Psoas muscle (tissue), 8 donors: Measurements from ENCODE around the gene ESPN. TPM values are rescaled to one million over a fixed set of nuclear protein-coding genes. Genes with fewer than 3 reads are reported as not detected.

Experiments used
- ATAC-seq, 4 donors: fragments of 200-7000 bp; cut with Tn5 transposase; one replicate each; pipeline ENCODE4 v1.9.1; 2020; ENCODE audit warnings: moderate library complexity in 3 of 4, mild to moderate bottlenecking in 2 of 4
- DNase-seq, 2 donors: peaks; one replicate each; pipeline ENCODE4 v3.0.0-alpha.2; 2020
- H3K27ac ChIP-seq: fragments of 200-600 bp; one replicate; pipeline ENCODE4 v1.8.0; 2022
- H3K27me3 ChIP-seq, 3 donors: fragments of 200-600 bp in 1 of 3; one replicate each; pipeline versions ENCODE4 v1.6.1 to v1.8.0; 2013 to 2022; ENCODE audit warnings: low read length in 2 of 3, mild to moderate bottlenecking in 2 of 3, moderate library complexity in 1 of 3; ENCODE audit not compliant: insufficient read depth in 3 of 3
- H3K36me3 ChIP-seq, 2 donors: fragments of 200-600 bp in 1 of 2; one replicate each; pipeline versions ENCODE4 v1.6.1 to v1.8.0; 2013 to 2022; ENCODE audit warnings: low read depth in 1 of 2, mild to moderate bottlenecking in 1 of 2, moderate library complexity in 1 of 2; ENCODE audit not compliant: insufficient read depth in 1 of 2
- H3K4me1 ChIP-seq: fragments of 200-600 bp; one replicate; pipeline ENCODE4 v1.8.0; 2022
- H3K4me3 ChIP-seq: fragments of 200-600 bp; one replicate; pipeline ENCODE4 v1.8.0; 2022; ENCODE audit warnings: mild to moderate bottlenecking
- H3K9me3 ChIP-seq: fragments of 200-600 bp; one replicate; pipeline ENCODE4 v1.8.0; 2022
- CTCF ChIP-seq: fragments of 200-600 bp; IDR thresholded peaks from one replicate; pipeline ENCODE4 v1.8.0; 2022; ENCODE audit warnings: antibody characterized with exemption
- WGBS, 3 donors: extraction: QIAGEN DNeasy Blood & Tissue Kit; methylation state at CpG; one replicate each; pipeline versions ENCODE4 v1.1.6 to v1.1.7; 2013; 5-methylcytosine and 5-hydroxymethylcytosine counted together
- intact Hi-C, 2 donors: fragments of 100-400 bp; cut with DNase I; formaldehyde crosslinking; loops; one replicate each; pipeline versions ENCODE4 v1.11.0 to v1.14.2; 2022
- polyA plus RNA-seq, 3 donors: library from polyadenylated mRNA; stranded (reverse); fragments of 200-250 nt; gene quantifications; one replicate each; pipeline ENCODE4 v1.2.3, GENCODE V29; 2013
- total RNA-seq, 4 donors: library from RNA; stranded (reverse); fragmentation: NEBNext Ultra II Directional in 2 of 4; extraction: Animal tissue kit (Norgen Biotek cat#: 25700) in 2 of 4; gene quantifications; one replicate each; pipeline versions ENCODE4 v1.2.1 to v1.2.4, GENCODE V29; 2021 to 2023
- donor health status: healthy with polysubstance abuse.
- donor health status: DM: no; HTN: no; CAD: no; lungs with moderate emphysema.
- donor health status: Bipolar disorder and iron deficiency.
- donor health status: healthy.
- donor health status: DM: yes; HTN: yes; CAD: no.
- donor health status: DM: no; HTN: no; CAD: no.
- donor health status: DM: no; HTN: no; CAD: no.
- donor health status: DM: yes; HTN: yes; CAD: no.

Gene ESPN
- total and polyA plus RNA-seq, 7 donors = 0.12 TPM; not detected in 6

- DNase-seq (no peak), ATAC-seq (no peak)
- H3K36me3 ChIP-seq = no peaks in the 10 kb centered on the region
- no peaks in the 10 kb centered on the region for H3K27me3 ChIP-seq
- TF ChIP-seq CTCF = no peak
- intact Hi-C loops = no loop called here
- H3K4me3 ChIP-seq = no peak overlapping the region
- peaks cover 12% of the 10 kb centered on the region for H3K4me1 ChIP-seq
- H3K27ac ChIP-seq = no peak overlapping the region
- no peaks in the 10 kb centered on the region for H3K9me3 ChIP-seq
These were observed 27.6 kb upstream of the ESPN start for GRCh38 chr1:6396998-6397397.

GRCh38 chr1:6397844-6398441 lies 26.6 kb upstream of the ESPN start:
- no peak overlapping the region for H3K27ac ChIP-seq
- peaks cover 3% of the 10 kb centered on the region for H3K4me1 ChIP-seq
- H3K9me3 ChIP-seq = no peaks in the 10 kb centered on the region
- H3K27me3 ChIP-seq = no peaks in the 10 kb centered on the region
- no peak for DNase-seq
- H3K4me3 ChIP-seq = no peak overlapping the region
- no peaks in the 10 kb centered on the region for H3K36me3 ChIP-seq
- WGBS, 3 donors = 68 to 74% (median 73%) methylated on average over 10 of the region's 10 CpGs
- no peak for TF ChIP-seq CTCF
- intact Hi-C loops = no loop called here
- ATAC-seq = no peak

- no peak for TF ChIP-seq CTCF
- intact Hi-C loops = no loop called here
- 91 to 96% (median 92%) methylated on average over 3 of the region's 3 CpGs for WGBS, 3 donors
These were observed 25.3 kb upstream of the ESPN start for GRCh38 chr1:6399294-6399693.

GRCh38 chr1:6401673-6402072 lies 22.9 kb upstream of the ESPN start:
- 60 to 67% (median 64%) methylated on average over 6 of the region's 6 CpGs for WGBS, 3 donors
- intact Hi-C loops = no loop called here

More at GRCh38 chr1:6399294-6399693, 25.3 kb upstream of the ESPN start:
- no peaks in the 10 kb centered on the region for H3K36me3 ChIP-seq
- no peak for ATAC-seq
- no peak overlapping the region for H3K4me3 ChIP-seq
- H3K27me3 ChIP-seq = no peaks in the 10 kb centered on the region
- H3K27ac ChIP-seq = no peak overlapping the region
- peaks cover under 1% of the 10 kb centered on the region for H3K4me1 ChIP-seq
- no peaks in the 10 kb centered on the region for H3K9me3 ChIP-seq
- DNase-seq = no peak

More at GRCh38 chr1:6401673-6402072, 22.9 kb upstream of the ESPN start:
- no peak overlapping the region for H3K27ac ChIP-seq
- H3K4me1 ChIP-seq = no peaks in the 10 kb centered on the region
- no peak for DNase-seq
- H3K4me3 ChIP-seq = no peak overlapping the region
- no peaks in the 10 kb centered on the region for H3K36me3 ChIP-seq
- no peak for ATAC-seq
- no peaks in the 10 kb centered on the region for H3K9me3 ChIP-seq
- no peak for TF ChIP-seq CTCF
- peaks cover 0 to 1% (median 0%) of the 10 kb centered on the region in 3 donors for H3K27me3 ChIP-seq
